NT2/D1 (cell line): Measurements from ENCODE around the gene TNFRSF8.

ENCODE experiments used
- SUZ12 ChIP-seq: IDR thresholded peaks from 2 replicates; pipeline ENCODE4 v1.6.1; 2011; ENCODE audit not compliant: insufficient read length, insufficient read depth; ENCODE audit errors: extremely low read depth
- YY1 ChIP-seq: IDR thresholded peaks from 2 replicates; pipeline ENCODE4 v1.6.1; 2011; ENCODE audit not compliant: insufficient read length, insufficient read depth

DNA sequence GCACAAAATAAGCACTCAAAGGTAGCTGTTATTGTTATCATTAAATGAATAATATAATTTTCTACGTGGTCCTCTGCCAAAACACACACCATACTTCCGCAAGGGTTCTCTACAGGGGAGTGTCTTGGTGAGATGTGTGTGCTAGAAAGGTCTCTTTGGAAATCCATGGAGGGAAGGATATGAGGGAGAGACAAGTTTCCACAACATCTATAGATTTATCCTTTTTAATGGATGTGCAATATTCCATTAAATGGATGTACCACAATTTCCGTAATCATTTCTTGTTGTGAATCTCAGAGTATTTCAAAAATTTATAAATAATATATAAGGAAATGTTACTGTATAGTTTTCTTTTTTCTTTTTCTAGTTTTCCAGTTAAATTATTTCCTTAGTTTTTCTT, 2.6 kb upstream of the TNFRSF8 start:
- TF ChIP-seq SUZ12 (no peak), YY1 (no peak)
